Keratinocyte (primary cell): Measurements from ENCODE around the gene KRT3. TPM values are rescaled to one million over a fixed set of nuclear protein-coding genes. Genes with fewer than 3 reads are reported as not detected.

Experiments
- DNase-seq: peaks from one replicate; pipeline ENCODE4 v3.0.0-alpha.2; 2011; ENCODE audit warnings: low read depth, missing footprints, low spot score
- FAIRE-seq: peaks from 2 replicates; lab custom pipeline; 2011; peaks lifted over from hg19 to GRCh38; lab: Jason Lieb, UNC
- H2AFZ ChIP-seq: 2 replicates; pipeline ENCODE4 v1.6.0; 2012; ENCODE audit warnings: low read length, control low read depth, inconsistent platforms; ENCODE audit not compliant: control insufficient read depth
- H3K27ac ChIP-seq: 2 replicates; pipeline ENCODE4 v1.5.1; 2011; ENCODE audit warnings: low read length; ENCODE audit not compliant: control insufficient read depth, insufficient read depth
- H3K27me3 ChIP-seq: 3 replicates; pipeline ENCODE4 v1.6.0; 2011; ENCODE audit warnings: low read length; ENCODE audit not compliant: control insufficient read depth, insufficient read depth; ENCODE audit errors: extremely low read depth
- H3K36me3 ChIP-seq, 2 experiments: 2 replicates in 1 of 2; 3 replicates in 1 of 2; pipeline ENCODE4 v1.5.1; 2011; ENCODE audit warnings: low read length in 2 of 2, mild to moderate bottlenecking in 1 of 2; ENCODE audit not compliant: control insufficient read depth in 2 of 2, insufficient read depth in 2 of 2; ENCODE audit errors: extremely low read depth in 1 of 2
- H3K4me1 ChIP-seq: 3 replicates; pipeline ENCODE4 v1.5.1; 2011; ENCODE audit warnings: low read length; ENCODE audit not compliant: control insufficient read depth, insufficient read depth; ENCODE audit errors: extremely low read depth
- H3K4me2 ChIP-seq: 3 replicates; pipeline ENCODE4 v1.6.0; 2011; ENCODE audit warnings: low read depth, low read length; ENCODE audit not compliant: control insufficient read depth, insufficient read depth; ENCODE audit errors: extremely low read depth
- H3K4me3 ChIP-seq, 3 experiments: fragments of 200-600 bp in 1 of 3; sonication (generic) in 1 of 3; 2 replicates in 2 of 3; 3 replicates in 1 of 3; pipeline ENCODE4 v1.5.1; 2011 to 2016; ENCODE audit warnings: low read length in 3 of 3, mild to moderate bottlenecking in 3 of 3, control low read depth in 2 of 3, inconsistent platforms in 1 of 3, low read depth in 1 of 3, mixed read lengths in 1 of 3, mixed run types in 1 of 3, moderate library complexity in 1 of 3; ENCODE audit not compliant: control insufficient read depth in 2 of 3, insufficient read depth in 2 of 3; ENCODE audit errors: extremely low read depth in 1 of 3
- H3K79me2 ChIP-seq: 2 replicates; pipeline ENCODE4 v1.6.0; 2012; ENCODE audit warnings: low read length; ENCODE audit not compliant: control insufficient read depth, insufficient read depth
- H3K9ac ChIP-seq: 3 replicates; pipeline ENCODE4 v1.6.0; 2011; ENCODE audit warnings: low read length; ENCODE audit not compliant: control insufficient read depth, insufficient read depth; ENCODE audit errors: extremely low read depth
- H3K9me1 ChIP-seq: 3 replicates; pipeline ENCODE4 v1.6.0; 2011; ENCODE audit warnings: low read length; ENCODE audit not compliant: control insufficient read depth, insufficient read depth; ENCODE audit errors: extremely low read depth
- H3K9me3 ChIP-seq: 2 replicates; pipeline ENCODE4 v1.5.1; 2012; ENCODE audit warnings: low read depth, low read length; ENCODE audit not compliant: control insufficient read depth
- H4K20me1 ChIP-seq: 3 replicates; pipeline ENCODE4 v1.6.0; 2011; ENCODE audit warnings: low read length; ENCODE audit not compliant: control insufficient read depth, insufficient read depth; ENCODE audit errors: extremely low read depth
- dilution Hi-C: fragments of 300-500 bp; cut with MboI; formaldehyde crosslinking; loops from one replicate; pipeline ENCODE4 v1.7.0; 2020; ENCODE audit warnings: low sequenced_read_pairs; ENCODE audit not compliant: extremely low pct_ligation_motif_present
- polyA plus RNA-seq, 5 experiments: library from polyadenylated mRNA; depleted of rRNA in 3 of 5; stranded (reverse) in 3 of 5; stranded (forward) in 1 of 5; unstranded in 1 of 5; fragments of >200 nt; gene quantifications; 1 replicate in 1 of 5; 2 replicates in 3 of 5; 3 replicates in 1 of 5; pipeline versions ENCODE4 v1.2.1 to v1.2.3, GENCODE V29; 2011 to 2012; ENCODE audit warnings: missing spikeins in 2 of 5, low read depth in 1 of 5, low replicate concordance in 1 of 5
- small RNA-seq, 3 experiments: library from RNA; depleted of rRNA; stranded (forward); fragments of <200 nt; gene quantifications; one replicate each; pipeline ENCODE3, GENCODE V24; 2012; ENCODE audit warnings: low read depth in 3 of 3, low replicate concordance in 1 of 3; ENCODE audit not compliant: insufficient read length in 3 of 3
- TF ChIP-seq, protein P1 (sequence below), 3 experiments: IDR thresholded peaks in 1 of 3; conservative IDR thresholded peaks in 1 of 3; optimal IDR thresholded peaks in 1 of 3; 2 replicates in 2 of 3; 3 replicates in 1 of 3; pipeline versions ENCODE3 to v1.5.1; 2011; ENCODE audit warnings: low read length in 3 of 3, mild to moderate bottlenecking in 3 of 3, moderate library complexity in 2 of 3, control low read depth in 1 of 3, inconsistent platforms in 1 of 3; ENCODE audit not compliant: insufficient read depth in 2 of 3; ENCODE audit errors: extremely low read depth in 1 of 3

KRT3 gene
- polyA plus RNA-seq, 1 donor (not counting 4 experiments of a cell fraction or from before 2014, with no cell fraction given), result 0.29 TPM

DNA sequence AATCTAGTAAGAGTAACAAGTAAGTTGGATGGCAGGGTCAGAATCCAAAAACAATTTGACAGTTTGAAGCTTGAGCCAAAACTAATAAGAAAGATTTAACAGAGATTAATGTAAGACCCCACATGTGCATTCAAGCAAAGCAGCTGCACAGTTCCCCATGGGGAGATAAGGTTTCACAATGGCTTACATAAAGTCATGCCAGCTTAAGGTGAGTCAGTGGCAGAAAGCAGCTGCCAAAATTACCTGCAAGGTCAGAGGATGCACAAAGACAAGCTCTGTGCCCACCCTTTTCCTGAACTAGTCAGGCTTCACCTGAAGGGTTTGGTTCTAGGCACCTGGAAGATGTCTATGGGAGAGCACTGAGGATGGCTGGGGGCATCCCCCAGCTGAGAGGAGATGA lies 56.0 kb downstream of the KRT3 start:
- Histone ChIP-seq H3K27ac (no peak overlapping the region), H3K9me3 (no peaks in the 10 kb centered on the region), H3K9ac (no peak overlapping the region), H3K27me3 (peaks cover 10% of the 10 kb centered on the region), H2AFZ (no peak overlapping the region), H3K4me3 (no peak overlapping the region), H3K36me3 (no peaks in the 10 kb centered on the region), H3K4me1 (no peaks in the 10 kb centered on the region), H3K9me1 (peaks cover 3% of the 10 kb centered on the region), H3K79me2 (no peaks in the 10 kb centered on the region), H4K20me1 (no peaks in the 10 kb centered on the region), H3K4me2 (no peak overlapping the region)
- FAIRE-seq, result no peak
- TF ChIP-seq, protein P1, sequence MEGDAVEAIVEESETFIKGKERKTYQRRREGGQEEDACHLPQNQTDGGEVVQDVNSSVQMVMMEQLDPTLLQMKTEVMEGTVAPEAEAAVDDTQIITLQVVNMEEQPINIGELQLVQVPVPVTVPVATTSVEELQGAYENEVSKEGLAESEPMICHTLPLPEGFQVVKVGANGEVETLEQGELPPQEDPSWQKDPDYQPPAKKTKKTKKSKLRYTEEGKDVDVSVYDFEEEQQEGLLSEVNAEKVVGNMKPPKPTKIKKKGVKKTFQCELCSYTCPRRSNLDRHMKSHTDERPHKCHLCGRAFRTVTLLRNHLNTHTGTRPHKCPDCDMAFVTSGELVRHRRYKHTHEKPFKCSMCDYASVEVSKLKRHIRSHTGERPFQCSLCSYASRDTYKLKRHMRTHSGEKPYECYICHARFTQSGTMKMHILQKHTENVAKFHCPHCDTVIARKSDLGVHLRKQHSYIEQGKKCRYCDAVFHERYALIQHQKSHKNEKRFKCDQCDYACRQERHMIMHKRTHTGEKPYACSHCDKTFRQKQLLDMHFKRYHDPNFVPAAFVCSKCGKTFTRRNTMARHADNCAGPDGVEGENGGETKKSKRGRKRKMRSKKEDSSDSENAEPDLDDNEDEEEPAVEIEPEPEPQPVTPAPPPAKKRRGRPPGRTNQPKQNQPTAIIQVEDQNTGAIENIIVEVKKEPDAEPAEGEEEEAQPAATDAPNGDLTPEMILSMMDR (optimal IDR thresholded peaks at IDR 0.05 in 1 of 3, IDR thresholded peaks at IDR 0.05 in 1 of 3, conservative IDR thresholded peaks at IDR 0.05 in 1 of 3; ENCODE audit: extremely low read depth in 1 of 3, insufficient read depth in 2 of 3, low read length in 3 of 3), result no peak
- no peak for DNase-seq
- dilution Hi-C loops, result no loop called here

Small RNA genes within 50 kb of the gene (small RNA-seq; reads per million reads assigned to genes)
- gene AC107016.2, result 0 reads per million in 3 experiments

Other genes with a start within 250 kb of the KRT3 start
- not detected in 3 replicates for gene KRT71, start 243.0 kb downstream of the KRT3 start, polyA plus RNA-seq
- 0.10 to 0.36 TPM (median 0.17 TPM) in 3 replicates for gene KRT74, start 222.3 kb downstream of the KRT3 start, polyA plus RNA-seq
- not detected in 3 replicates for gene KRT72, start 194.7 kb downstream of the KRT3 start, polyA plus RNA-seq
- 0.03 TPM in 1 of 3 replicates, not detected in the others for gene KRT73, start 177.6 kb downstream of the KRT3 start, polyA plus RNA-seq
- gene KRT2, start 143.9 kb downstream of the KRT3 start, polyA plus RNA-seq, result 0.03 to 0.69 TPM (median 0.48 TPM) in 3 replicates
- gene KRT1, start 115.7 kb downstream of the KRT3 start, polyA plus RNA-seq, result 26.9 to 93.0 TPM (median 92.2 TPM) in 3 replicates
- 0.54 to 4.6 TPM (median 1.3 TPM) in 3 replicates for gene KRT77, start 92.6 kb downstream of the KRT3 start, polyA plus RNA-seq
- not detected in 3 replicates for gene KRT76, start 18.8 kb downstream of the KRT3 start, polyA plus RNA-seq
- 1.9 to 3.4 TPM (median 2.0 TPM) in 3 replicates for gene KRT4, start 18.0 kb upstream of the KRT3 start, polyA plus RNA-seq
- gene KRT79, start 38.2 kb upstream of the KRT3 start, polyA plus RNA-seq, result 0.09 to 0.22 TPM (median 0.12 TPM) in 3 replicates
- 0.49 to 1.7 TPM (median 0.96 TPM) in 3 replicates for gene KRT78, start 52.9 kb upstream of the KRT3 start, polyA plus RNA-seq
- 151 to 286 TPM (median 160 TPM) in 3 replicates for gene KRT8, start 109.0 kb upstream of the KRT3 start, polyA plus RNA-seq
- 75.1 to 423 TPM (median 182 TPM) in 3 replicates for gene KRT18, start 153.0 kb upstream of the KRT3 start, polyA plus RNA-seq
- 323 to 422 TPM (median 378 TPM) in 3 replicates for gene EIF4B, start 210.3 kb upstream of the KRT3 start, polyA plus RNA-seq